GM19468 (cell line): ENCODE data around the gene PRICKLE2.
"Not testable (repeated sequence)": the region's sequence is repeated elsewhere in the genome, so short reads cannot be mapped to it uniquely, and the experiment has no call there.

Source experiments
- ATAC-seq: cut with Tn5 transposase; IDR thresholded peaks from one replicate; pipeline ENCODE4 v1.9.1; 2021; ENCODE audit warnings: mild to moderate bottlenecking, moderate library complexity, moderate number of reproducible peaks; ENCODE audit not compliant: unreplicated experiment; ENCODE audit errors: extremely low read depth

The PRICKLE2 gene

GRCh38 chr3:64110071-64110470, 115.2 kb downstream of the PRICKLE2 start:
- ATAC-seq, result no peak

- no peak for ATAC-seq
Observed at GRCh38 chr3:64109438-64109837, 115.8 kb downstream of the PRICKLE2 start.

GRCh38 chr3:64108784-64109317, 116.4 kb downstream of the PRICKLE2 start:
- no peak for ATAC-seq

- ATAC-seq, result no peak
Observed at GRCh38 chr3:64108231-64108630, 117.0 kb downstream of the PRICKLE2 start.

- ATAC-seq, result no peak
Observed at GRCh38 chr3:64107190-64107589, 118.1 kb downstream of the PRICKLE2 start.

GRCh38 chr3:64105816-64106215, 119.5 kb downstream of the PRICKLE2 start:
- ATAC-seq, result no peak

GRCh38 chr3:64104691-64105111, 120.6 kb downstream of the PRICKLE2 start:
- no peak for ATAC-seq

GRCh38 chr3:64104006-64104405, 121.3 kb downstream of the PRICKLE2 start:
- ATAC-seq, result no peak

GRCh38 chr3:64103131-64103530, 122.1 kb downstream of the PRICKLE2 start:
- ATAC-seq, result no peak

- ATAC-seq, result no peak
Observed at GRCh38 chr3:64102147-64102546, 123.1 kb downstream of the PRICKLE2 start.

GRCh38 chr3:64099316-64099715, 126.0 kb downstream of the PRICKLE2 start:
- no peak for ATAC-seq

GRCh38 chr3:64098670-64099069, 126.6 kb downstream of the PRICKLE2 start:
- ATAC-seq, result no peak

GRCh38 chr3:64097920-64098319, 127.3 kb downstream of the PRICKLE2 start:
- ATAC-seq, result no peak

GRCh38 chr3:64095802-64096201, 129.5 kb downstream of the PRICKLE2 start:
- ATAC-seq, result no peak

GRCh38 chr3:64094713-64095079, 130.6 kb downstream of the PRICKLE2 start:
- ATAC-seq, result no peak

- no peak for ATAC-seq
Observed at GRCh38 chr3:64093825-64094712, 131.2 kb downstream of the PRICKLE2 start.

GRCh38 chr3:64093211-64093610, 132.1 kb downstream of the PRICKLE2 start:
- ATAC-seq, result no peak

- ATAC-seq, result no peak
Observed at GRCh38 chr3:64091501-64091900, 133.8 kb downstream of the PRICKLE2 start.

- ATAC-seq, result not testable (repeated sequence)
Observed at GRCh38 chr3:64089386-64089785, 135.9 kb downstream of the PRICKLE2 start.

GRCh38 chr3:64088408-64089205, 136.7 kb downstream of the PRICKLE2 start:
- ATAC-seq, result no peak
